Astrocyte of the spinal cord (primary cell): ENCODE results near the gene DGUOK.

Experiments
- DNase-seq: peaks from one replicate; pipeline ENCODE4 v3.0.0; 2011; ENCODE audit warnings: low read depth, low spot score
- H3K4me3 ChIP-seq: 2 replicates; pipeline ENCODE4 v1.5.1; 2011; ENCODE audit warnings: low read depth, mild to moderate bottlenecking, low read length, moderate library complexity
- in situ Hi-C: cut with HindIII; loops from 2 replicates; pipeline ENCODE4 v1.10.0; 2017; ENCODE audit warnings: low sequenced_read_pairs
- TF ChIP-seq, protein P1 (sequence below): IDR thresholded peaks from 2 replicates; pipeline ENCODE4 v1.5.1; 2012; ENCODE audit warnings: low read depth, mild to moderate bottlenecking, low read length, inconsistent platforms

Gene DGUOK

DNA sequence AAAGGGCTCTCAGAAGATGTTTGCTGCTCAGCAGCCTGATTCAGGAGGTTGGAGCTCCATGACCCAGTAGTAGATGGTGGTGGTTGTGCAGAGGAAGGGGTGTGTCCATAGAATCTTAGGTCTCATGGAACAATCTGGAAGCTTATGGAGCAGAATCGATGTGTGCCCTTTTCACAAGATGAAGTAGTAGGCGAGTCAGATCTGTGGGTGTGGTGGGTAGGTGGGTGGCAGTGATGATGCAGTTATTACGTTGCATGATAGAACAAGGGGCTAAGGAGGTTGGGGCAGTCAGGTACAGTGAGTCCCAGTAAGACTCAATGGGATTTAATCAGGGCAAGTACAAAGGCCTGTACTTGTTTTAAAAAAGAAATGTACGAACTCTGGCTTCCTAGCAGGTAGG, 67.1 kb downstream of the DGUOK start:
- no peak for DNase-seq
- in situ Hi-C loops = no loop called here
- TF ChIP-seq, protein P1, sequence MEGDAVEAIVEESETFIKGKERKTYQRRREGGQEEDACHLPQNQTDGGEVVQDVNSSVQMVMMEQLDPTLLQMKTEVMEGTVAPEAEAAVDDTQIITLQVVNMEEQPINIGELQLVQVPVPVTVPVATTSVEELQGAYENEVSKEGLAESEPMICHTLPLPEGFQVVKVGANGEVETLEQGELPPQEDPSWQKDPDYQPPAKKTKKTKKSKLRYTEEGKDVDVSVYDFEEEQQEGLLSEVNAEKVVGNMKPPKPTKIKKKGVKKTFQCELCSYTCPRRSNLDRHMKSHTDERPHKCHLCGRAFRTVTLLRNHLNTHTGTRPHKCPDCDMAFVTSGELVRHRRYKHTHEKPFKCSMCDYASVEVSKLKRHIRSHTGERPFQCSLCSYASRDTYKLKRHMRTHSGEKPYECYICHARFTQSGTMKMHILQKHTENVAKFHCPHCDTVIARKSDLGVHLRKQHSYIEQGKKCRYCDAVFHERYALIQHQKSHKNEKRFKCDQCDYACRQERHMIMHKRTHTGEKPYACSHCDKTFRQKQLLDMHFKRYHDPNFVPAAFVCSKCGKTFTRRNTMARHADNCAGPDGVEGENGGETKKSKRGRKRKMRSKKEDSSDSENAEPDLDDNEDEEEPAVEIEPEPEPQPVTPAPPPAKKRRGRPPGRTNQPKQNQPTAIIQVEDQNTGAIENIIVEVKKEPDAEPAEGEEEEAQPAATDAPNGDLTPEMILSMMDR = no peak
- H3K4me3 ChIP-seq = no peak overlapping the region

DNA sequence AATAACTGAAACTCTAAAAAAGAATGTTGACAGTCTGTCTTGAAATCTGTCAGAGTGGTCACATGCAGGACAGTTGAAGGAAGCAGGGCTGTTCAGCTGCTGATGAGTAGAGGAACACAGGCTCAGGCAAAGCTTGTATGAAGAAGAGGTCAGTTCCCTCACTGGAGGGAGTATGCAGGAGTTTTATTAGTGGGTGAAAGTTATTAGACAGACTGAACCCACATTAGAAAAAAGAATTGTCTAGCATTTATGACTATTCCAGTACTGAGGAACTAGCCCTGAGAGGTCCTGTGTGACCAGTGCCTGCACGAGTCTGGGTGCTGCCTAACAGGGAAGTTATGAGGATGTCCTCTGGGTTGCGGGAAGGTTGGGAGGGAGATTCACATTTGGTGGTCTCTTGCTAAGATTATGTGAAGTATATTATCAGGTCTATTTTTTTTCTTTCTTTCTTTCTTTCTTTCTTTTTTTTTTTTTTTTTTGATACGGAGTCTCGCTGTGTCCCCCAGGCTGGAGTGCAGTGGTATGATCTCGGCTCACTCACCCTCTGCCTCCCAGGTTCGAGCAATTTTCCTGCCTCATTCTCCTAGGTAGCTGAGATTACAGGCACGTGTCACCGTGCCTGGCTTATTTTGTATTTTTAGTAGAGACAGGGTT, 67.6 kb downstream of the DGUOK start:
- in situ Hi-C loops = no loop called here
- DNase-seq = no peak
- TF ChIP-seq, protein P1 = no peak
- no peak overlapping the region for H3K4me3 ChIP-seq

DNA sequence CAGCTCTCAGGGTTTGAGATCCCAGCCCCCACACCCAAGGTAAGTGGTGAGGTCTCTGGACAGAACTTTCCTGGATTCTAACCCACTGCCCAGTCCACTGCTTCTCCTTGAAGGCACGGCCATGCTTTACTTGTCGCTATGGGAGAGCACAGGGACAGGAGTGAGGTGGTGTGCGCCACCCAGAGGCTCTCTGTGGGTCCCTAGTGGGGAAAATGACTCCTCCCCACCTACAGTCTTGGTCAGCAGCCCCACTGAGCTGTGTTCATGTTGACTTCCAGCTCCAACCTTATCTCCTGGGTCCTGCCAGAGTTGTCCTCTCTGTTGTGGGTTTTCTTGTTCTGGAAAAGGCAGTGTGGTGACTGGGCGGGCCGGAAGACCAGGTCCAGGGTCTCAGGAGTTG, 69.1 kb downstream of the DGUOK start:
- TF ChIP-seq, protein P1 = no peak
- in situ Hi-C loops = no loop called here
- DNase-seq = no peak
- H3K4me3 ChIP-seq = no peak overlapping the region

DNA sequence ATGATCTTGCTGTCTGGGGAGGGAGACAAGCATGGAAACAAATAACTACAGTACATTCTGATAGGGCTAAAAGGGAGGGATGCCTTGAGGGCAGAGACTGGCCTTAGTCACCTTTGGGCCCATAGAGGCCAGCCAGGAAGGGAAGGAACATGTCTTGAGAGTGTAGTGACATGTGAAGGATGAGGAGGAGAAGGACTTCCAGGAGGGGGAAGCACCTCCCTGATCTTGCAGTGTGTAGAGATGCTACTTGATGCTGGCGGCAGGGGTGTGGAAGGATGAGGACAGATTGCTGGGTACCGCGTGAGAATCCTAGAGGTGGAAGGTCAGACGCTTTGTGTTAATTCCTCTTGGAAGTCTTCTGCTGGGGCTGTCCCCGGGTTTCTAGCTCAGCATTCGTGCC, 71.1 kb downstream of the DGUOK start:
- no peak overlapping the region for H3K4me3 ChIP-seq
- DNase-seq = no peak
- in situ Hi-C loops = no loop called here
- TF ChIP-seq, protein P1 = no peak

DNA sequence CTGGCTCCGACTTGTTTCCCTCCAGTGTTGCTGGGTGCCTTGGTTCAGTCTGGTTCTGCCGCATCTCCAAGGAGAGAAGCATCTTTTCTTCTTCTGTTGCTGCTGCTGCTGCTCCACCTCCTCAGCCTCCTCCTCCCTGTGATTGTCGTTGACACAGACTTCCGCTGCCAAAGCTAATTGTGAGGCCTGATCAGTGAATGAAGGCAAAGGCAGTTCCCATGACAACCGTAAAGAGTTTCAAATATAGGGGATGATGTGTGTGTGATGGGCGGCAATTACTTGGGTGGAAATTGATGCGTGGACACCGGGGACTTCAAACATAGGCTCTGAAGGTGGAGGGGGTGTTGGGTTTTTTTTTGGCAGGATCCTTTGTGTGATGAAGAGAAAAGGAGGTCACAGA, 71.8 kb downstream of the DGUOK start:
- no peak overlapping the region for H3K4me3 ChIP-seq
- DNase-seq = no peak
- in situ Hi-C loops = no loop called here
- TF ChIP-seq, protein P1 = no peak

DNA sequence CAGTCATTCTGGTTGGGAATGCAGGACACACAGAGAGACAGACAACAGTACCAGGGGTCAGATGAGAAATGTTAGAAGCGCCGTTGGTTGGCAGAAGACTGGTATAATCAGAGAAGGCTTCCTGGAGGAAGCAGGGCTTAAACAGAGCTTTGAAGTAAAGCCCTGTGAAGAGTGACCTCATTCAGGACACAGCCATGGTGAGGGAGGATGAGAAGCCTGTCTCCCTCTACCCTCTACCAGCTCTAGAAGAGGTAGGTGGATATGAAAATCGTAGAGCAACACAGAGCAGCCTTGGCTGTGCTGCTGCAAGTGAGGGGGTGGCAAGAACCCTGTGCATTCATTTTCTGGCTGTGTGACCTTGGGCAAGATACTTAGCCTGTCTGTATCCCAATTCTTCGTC, 72.3 kb downstream of the DGUOK start:
- TF ChIP-seq, protein P1 = no peak
- DNase-seq = no peak
- in situ Hi-C loops = no loop called here
- no peak overlapping the region for H3K4me3 ChIP-seq
